ENCODE results near the gene AHCYL2. TPM values are rescaled to one million over a fixed set of nuclear protein-coding genes. Genes with fewer than 3 reads are reported as not detected.

The AHCYL2 gene
- polyA plus RNA-seq, 1 experiment, result 13.3 TPM

GRCh38 chr7:129461809-129462208, 237.0 kb downstream of the AHCYL2 start:
- TF ChIP-seq CTCF (IDR thresholded peaks at IDR 0.05; ENCODE audit: low read depth, low read length), result no peak
- no peak overlapping the region for H3K4me3 ChIP-seq (ENCODE audit: low read depth, low read length)
- no peak overlapping the region for H3K27ac ChIP-seq (ENCODE audit: low read depth, low read length)
- DNase-seq (ENCODE audit: low read depth, low spot score), result no peak
- H3K27me3 ChIP-seq (ENCODE audit: control insufficient read depth, insufficient read depth, low read length), result no peaks in the 10 kb centered on the region
- ChIA-PET CTCF (interaction anchor here (0.7 kb wide), 1 partner anchor 243 kb away, joined by 3 read pairs; no protein-coding TSS in a partner anchor), POLR2A (no interaction called here)
- H3K9me3 ChIP-seq (ENCODE audit: control insufficient read depth, insufficient read depth, low read length), result no peaks in the 10 kb centered on the region

- no peak for TF ChIP-seq CTCF (IDR thresholded peaks at IDR 0.05; ENCODE audit: low read depth, low read length)
- no peak for DNase-seq (ENCODE audit: low read depth, low spot score)
- POLR2A ChIA-PET, result interaction anchor here (0.6 kb wide), 1 partner anchor 129 kb away, joined by 4 read pairs; no protein-coding TSS in a partner anchor
- CTCF ChIA-PET, result interaction anchor here (0.7 to 1.2 kb wide), 2 partner anchors 9 to 244 kb away, joined by 3 read pairs; no protein-coding TSS in a partner anchor
- H3K27me3 ChIP-seq (ENCODE audit: control insufficient read depth, insufficient read depth, low read length), result no peaks in the 10 kb centered on the region
- H3K4me3 ChIP-seq (ENCODE audit: low read depth, low read length), result no peak overlapping the region
- H3K9me3 ChIP-seq (ENCODE audit: control insufficient read depth, insufficient read depth, low read length), result no peaks in the 10 kb centered on the region
- H3K27ac ChIP-seq (ENCODE audit: low read depth, low read length), result no peak overlapping the region
These were observed 237.6 kb downstream of the AHCYL2 start for GRCh38 chr7:129462420-129462819.

DNA sequence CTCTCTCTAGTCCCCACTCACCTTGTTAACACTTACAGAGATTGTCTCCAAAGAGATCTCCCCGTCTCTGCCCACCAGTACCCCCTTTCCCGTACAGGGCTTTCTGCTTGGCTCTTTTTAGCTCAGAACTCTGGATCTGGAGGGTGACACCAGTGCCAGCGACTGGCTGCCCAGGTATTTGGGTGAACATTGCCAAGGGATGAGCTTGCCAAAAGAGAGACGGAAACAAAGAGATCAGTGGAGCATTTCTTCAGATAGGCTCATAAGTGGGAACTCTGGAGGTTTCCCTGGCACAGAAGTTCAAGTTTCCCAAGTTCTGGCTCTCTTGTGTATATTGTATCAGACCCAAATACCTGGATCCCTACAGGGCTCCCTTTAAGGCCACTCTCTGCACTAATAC, 239.4 kb downstream of the AHCYL2 start:
- no peak for TF ChIP-seq CTCF (IDR thresholded peaks at IDR 0.05; ENCODE audit: low read depth, low read length)
- Histone ChIP-seq H3K4me3 (ENCODE audit: low read depth, low read length) (no peak overlapping the region), H3K27me3 (ENCODE audit: control insufficient read depth, insufficient read depth, low read length) (no peaks in the 10 kb centered on the region), H3K27ac (ENCODE audit: low read depth, low read length) (no peak overlapping the region), H3K9me3 (ENCODE audit: control insufficient read depth, insufficient read depth, low read length) (no peaks in the 10 kb centered on the region)
- no peak for DNase-seq (ENCODE audit: low read depth, low spot score)
- CTCF ChIA-PET, result interaction anchor here (0.6 to 9.7 kb wide), 4 partner anchors 23 to 300 kb away, joined by 3 to 175 read pairs (median 8); no protein-coding TSS in a partner anchor
- POLR2A ChIA-PET, result no interaction called here

DNA sequence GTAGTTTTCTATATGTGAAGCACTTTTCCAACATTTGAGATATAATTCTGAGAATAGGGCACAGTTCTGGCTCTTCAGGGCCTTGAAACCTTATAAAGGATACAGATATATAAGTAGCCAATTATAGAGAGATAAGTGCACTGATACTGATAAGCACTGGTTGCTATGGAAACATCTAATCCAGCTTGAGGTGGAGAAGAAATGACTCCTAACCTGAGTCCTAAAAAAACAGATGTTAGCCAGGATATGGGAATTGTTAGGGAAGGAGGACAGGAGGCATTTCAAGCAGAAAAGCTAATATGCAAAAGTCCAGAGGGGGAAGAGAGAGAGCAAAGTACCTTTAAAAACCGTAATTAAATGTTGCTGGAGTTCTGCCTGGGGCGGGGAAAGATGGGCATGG, 240.2 kb downstream of the AHCYL2 start:
- H3K9me3 ChIP-seq (ENCODE audit: control insufficient read depth, insufficient read depth, low read length), result no peaks in the 10 kb centered on the region
- no peaks in the 10 kb centered on the region for H3K27me3 ChIP-seq (ENCODE audit: control insufficient read depth, insufficient read depth, low read length)
- H3K27ac ChIP-seq (ENCODE audit: low read depth, low read length), result no peak overlapping the region
- no peak for DNase-seq (ENCODE audit: low read depth, low spot score)
- ChIA-PET POLR2A (no interaction called here), CTCF (interaction anchor here (0.6 to 9.7 kb wide), 7 partner anchors 44 to 301 kb away, joined by 3 to 175 read pairs (median 5); no protein-coding TSS in a partner anchor)
- no peak for TF ChIP-seq CTCF (IDR thresholded peaks at IDR 0.05; ENCODE audit: low read depth, low read length)
- H3K4me3 ChIP-seq (ENCODE audit: low read depth, low read length), result no peak overlapping the region

GRCh38 chr7:129466796-129467195, 242.0 kb downstream of the AHCYL2 start:
- ChIA-PET POLR2A (no interaction called here), CTCF (interaction anchor here (2.1 to 9.7 kb wide), 3 partner anchors 100 to 247 kb away, joined by 5 to 175 read pairs (median 121); no protein-coding TSS in a partner anchor)
- DNase-seq (ENCODE audit: low read depth, low spot score), result no peak

More at GRCh38 chr7:129466796-129467195, 242.0 kb downstream of the AHCYL2 start:
- Histone ChIP-seq H3K9me3 (ENCODE audit: control insufficient read depth, insufficient read depth, low read length) (no peaks in the 10 kb centered on the region), H3K4me3 (ENCODE audit: low read depth, low read length) (no peak overlapping the region), H3K27ac (ENCODE audit: low read depth, low read length) (no peak overlapping the region), H3K27me3 (ENCODE audit: control insufficient read depth, insufficient read depth, low read length) (no peaks in the 10 kb centered on the region)
- TF ChIP-seq CTCF (IDR thresholded peaks at IDR 0.05; ENCODE audit: low read depth, low read length), result no peak
